ENCODE results near the gene MED23.

Gene MED23

DNA sequence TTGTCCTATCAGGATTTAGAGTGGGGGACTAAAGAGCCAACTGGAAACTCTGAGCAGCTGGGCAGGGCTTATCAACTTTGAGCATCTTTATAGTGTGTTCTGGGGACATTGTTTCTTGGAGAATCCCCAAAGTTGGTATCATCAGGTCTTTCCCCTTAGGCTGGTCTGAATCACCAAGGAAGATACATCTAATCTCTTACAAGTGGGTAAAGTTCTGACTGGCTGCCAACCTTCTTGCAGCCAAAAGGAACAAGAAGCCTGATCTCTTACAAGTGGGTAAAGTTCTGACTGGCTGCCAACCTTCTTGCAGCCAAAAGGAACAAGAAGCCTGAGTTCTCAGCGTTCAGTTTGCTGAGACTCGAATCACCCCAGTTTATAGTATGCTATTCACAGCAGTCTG is 1.6 kb upstream of the MED23 start:
- no peak overlapping the region for H3K4me3 ChIP-seq (ENCODE audit: low read depth, low read length)
- TF ChIP-seq CTCF (IDR thresholded peaks at IDR 0.05; ENCODE audit: low read depth, low read length), result no peak

- H3K4me3 ChIP-seq (ENCODE audit: low read depth, low read length), result no peak overlapping the region; the same call in 1 of the 2 replicates
- no peak for TF ChIP-seq CTCF (IDR thresholded peaks at IDR 0.05; ENCODE audit: low read depth, low read length)
Measured at GRCh38 chr6:131628726-131629125, 684 bp upstream of the MED23 start.

- no peak overlapping the region for H3K4me3 ChIP-seq (ENCODE audit: low read depth, low read length)
- no peak for TF ChIP-seq CTCF (IDR thresholded peaks at IDR 0.05; ENCODE audit: low read depth, low read length)
Measured at GRCh38 chr6:131615275-131615674, 12.8 kb downstream of the MED23 start.

DNA sequence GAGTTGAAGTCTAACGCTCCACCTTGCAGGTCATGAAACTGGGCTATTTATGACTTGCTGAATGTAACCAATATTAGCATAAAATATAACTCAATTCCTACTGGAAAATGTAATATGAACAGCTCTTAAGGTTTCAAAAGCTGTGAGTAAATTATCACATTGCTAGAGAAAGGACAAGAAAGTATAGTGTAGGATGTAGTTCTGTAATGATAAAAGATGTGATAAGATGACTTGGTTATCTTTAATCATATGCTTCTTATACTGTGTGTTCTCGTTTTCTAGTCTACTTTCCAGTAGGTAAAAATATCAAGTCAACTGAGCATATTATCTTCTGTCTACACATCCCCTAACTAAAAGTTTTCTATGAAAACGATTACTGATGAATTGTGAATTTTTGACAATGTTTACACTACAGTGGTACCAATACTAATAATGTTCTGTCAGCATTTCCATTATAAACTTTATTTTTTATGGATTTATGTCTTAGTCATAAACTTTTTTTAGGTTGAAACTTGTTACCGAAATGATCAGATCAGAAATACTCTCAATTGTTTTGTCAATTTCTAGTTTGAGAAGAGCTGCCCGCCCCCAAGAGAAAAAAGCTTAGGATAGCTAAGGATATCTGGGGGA is 14.6 kb downstream of the MED23 start:
- H3K4me3 ChIP-seq (ENCODE audit: low read depth, low read length), result no peak overlapping the region
- TF ChIP-seq CTCF (IDR thresholded peaks at IDR 0.05; ENCODE audit: low read depth, low read length), result no peak

GRCh38 chr6:131602781-131603312 is 25.2 kb downstream of the MED23 start:
- no peak for TF ChIP-seq CTCF (IDR thresholded peaks at IDR 0.05; ENCODE audit: low read depth, low read length)

GRCh38 chr6:131600716-131601115 is 27.3 kb downstream of the MED23 start:
- no peak for TF ChIP-seq CTCF (IDR thresholded peaks at IDR 0.05; ENCODE audit: low read depth, low read length)
- no peak overlapping the region for H3K4me3 ChIP-seq (ENCODE audit: low read depth, low read length)

More at GRCh38 chr6:131602781-131603312, 25.2 kb downstream of the MED23 start:
- H3K4me3 ChIP-seq (ENCODE audit: low read depth, low read length), result no peak overlapping the region

DNA sequence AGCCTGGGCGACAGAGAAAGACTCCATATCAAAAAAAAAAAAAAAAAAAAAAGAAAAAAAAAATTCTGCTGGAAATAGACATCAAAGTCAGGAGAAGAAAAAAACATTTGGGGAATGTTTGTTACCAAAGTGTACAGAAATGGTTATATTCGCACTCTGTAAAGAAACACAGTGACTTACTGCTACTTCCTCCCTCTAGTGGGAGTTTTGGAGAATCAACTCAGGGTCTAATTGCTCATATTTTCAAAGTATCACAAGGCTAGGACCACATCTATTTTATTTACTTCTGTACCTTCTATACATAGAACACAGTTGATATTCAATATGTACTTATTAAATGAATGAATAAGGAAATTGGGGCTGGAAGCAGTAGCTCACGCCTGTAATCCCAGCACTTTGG is 30.6 kb downstream of the MED23 start:
- TF ChIP-seq CTCF (IDR thresholded peaks at IDR 0.05; ENCODE audit: low read depth, low read length), result no peak

More for the DNA sequence above, 30.6 kb downstream of the MED23 start:
- H3K4me3 ChIP-seq (ENCODE audit: low read depth, low read length), result no peak overlapping the region
